GM12873 (cell line): ENCODE data around the gene GAGE12C.
"Not testable (repeated sequence)": the region's sequence is repeated elsewhere in the genome, so short reads cannot be mapped to it uniquely, and the experiment has no call there.

Experiments used
- TF ChIP-seq, protein P1 (sequence below): IDR thresholded peaks from 2 replicates; pipeline ENCODE4 v1.5.1; 2012; ENCODE audit warnings: low read depth, mild to moderate bottlenecking, moderate library complexity, low read length, control low read depth; ENCODE audit not compliant: insufficient read depth; ENCODE audit errors: missing control alignments

GAGE12C gene

GRCh38 chrX:49531877-49532276 is at the start of gene GAGE12C:
Gene GAGE12C, plus strand, starts transcription at chrX:49532177. Its CDS starts 1,155 bp downstream, at chrX:49533332.
- TF ChIP-seq, protein P1, sequence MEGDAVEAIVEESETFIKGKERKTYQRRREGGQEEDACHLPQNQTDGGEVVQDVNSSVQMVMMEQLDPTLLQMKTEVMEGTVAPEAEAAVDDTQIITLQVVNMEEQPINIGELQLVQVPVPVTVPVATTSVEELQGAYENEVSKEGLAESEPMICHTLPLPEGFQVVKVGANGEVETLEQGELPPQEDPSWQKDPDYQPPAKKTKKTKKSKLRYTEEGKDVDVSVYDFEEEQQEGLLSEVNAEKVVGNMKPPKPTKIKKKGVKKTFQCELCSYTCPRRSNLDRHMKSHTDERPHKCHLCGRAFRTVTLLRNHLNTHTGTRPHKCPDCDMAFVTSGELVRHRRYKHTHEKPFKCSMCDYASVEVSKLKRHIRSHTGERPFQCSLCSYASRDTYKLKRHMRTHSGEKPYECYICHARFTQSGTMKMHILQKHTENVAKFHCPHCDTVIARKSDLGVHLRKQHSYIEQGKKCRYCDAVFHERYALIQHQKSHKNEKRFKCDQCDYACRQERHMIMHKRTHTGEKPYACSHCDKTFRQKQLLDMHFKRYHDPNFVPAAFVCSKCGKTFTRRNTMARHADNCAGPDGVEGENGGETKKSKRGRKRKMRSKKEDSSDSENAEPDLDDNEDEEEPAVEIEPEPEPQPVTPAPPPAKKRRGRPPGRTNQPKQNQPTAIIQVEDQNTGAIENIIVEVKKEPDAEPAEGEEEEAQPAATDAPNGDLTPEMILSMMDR: not testable (repeated sequence)

- TF ChIP-seq, protein P1: not testable (repeated sequence)
Measured at GRCh38 chrX:49541433-49541832, 9.5 kb downstream of the GAGE12C start, which contains the start of gene GAGE12D. Gene GAGE12D, plus strand, starts transcription at chrX:49541733. Its CDS starts 1,155 bp downstream, at chrX:49542888.

GRCh38 chrX:49550989-49551388 is 19.0 kb downstream of the GAGE12C start, which contains the start of gene GAGE12E:
Gene GAGE12E, plus strand, starts transcription at chrX:49551289. Its CDS starts 1,155 bp downstream, at chrX:49552444.
- TF ChIP-seq, protein P1: not testable (repeated sequence)

GRCh38 chrX:49560542-49560941 is 28.6 kb downstream of the GAGE12C start, which contains the start of gene GAGE12F:
Gene GAGE12F, plus strand, starts transcription at chrX:49560842. Its CDS starts 1,155 bp downstream, at chrX:49561997.
- TF ChIP-seq, protein P1: not testable (repeated sequence)

GRCh38 chrX:49570100-49570499 is 38.1 kb downstream of the GAGE12C start, which contains the start of gene GAGE12G:
Gene GAGE12G, plus strand, starts transcription at chrX:49570400. Its CDS starts 1,155 bp downstream, at chrX:49571555.
- TF ChIP-seq, protein P1: not testable (repeated sequence)

- TF ChIP-seq, protein P1: not testable (repeated sequence)
Measured at GRCh38 chrX:49579649-49580048, 47.7 kb downstream of the GAGE12C start, which contains the start of gene GAGE12H. Gene GAGE12H, plus strand, starts transcription at chrX:49579949. Its CDS starts 1,155 bp downstream, at chrX:49581104.
